ENCODE measurements around the gene CTNND1. TPM values are rescaled to one million over a fixed set of nuclear protein-coding genes. Genes with fewer than 3 reads are reported as not detected.

The CTNND1 gene
- 52.3 to 70.5 TPM (median 61.3 TPM) in 5 replicates for total RNA-seq (2022; extraction: Qiagen RNA extraction)

DNA sequence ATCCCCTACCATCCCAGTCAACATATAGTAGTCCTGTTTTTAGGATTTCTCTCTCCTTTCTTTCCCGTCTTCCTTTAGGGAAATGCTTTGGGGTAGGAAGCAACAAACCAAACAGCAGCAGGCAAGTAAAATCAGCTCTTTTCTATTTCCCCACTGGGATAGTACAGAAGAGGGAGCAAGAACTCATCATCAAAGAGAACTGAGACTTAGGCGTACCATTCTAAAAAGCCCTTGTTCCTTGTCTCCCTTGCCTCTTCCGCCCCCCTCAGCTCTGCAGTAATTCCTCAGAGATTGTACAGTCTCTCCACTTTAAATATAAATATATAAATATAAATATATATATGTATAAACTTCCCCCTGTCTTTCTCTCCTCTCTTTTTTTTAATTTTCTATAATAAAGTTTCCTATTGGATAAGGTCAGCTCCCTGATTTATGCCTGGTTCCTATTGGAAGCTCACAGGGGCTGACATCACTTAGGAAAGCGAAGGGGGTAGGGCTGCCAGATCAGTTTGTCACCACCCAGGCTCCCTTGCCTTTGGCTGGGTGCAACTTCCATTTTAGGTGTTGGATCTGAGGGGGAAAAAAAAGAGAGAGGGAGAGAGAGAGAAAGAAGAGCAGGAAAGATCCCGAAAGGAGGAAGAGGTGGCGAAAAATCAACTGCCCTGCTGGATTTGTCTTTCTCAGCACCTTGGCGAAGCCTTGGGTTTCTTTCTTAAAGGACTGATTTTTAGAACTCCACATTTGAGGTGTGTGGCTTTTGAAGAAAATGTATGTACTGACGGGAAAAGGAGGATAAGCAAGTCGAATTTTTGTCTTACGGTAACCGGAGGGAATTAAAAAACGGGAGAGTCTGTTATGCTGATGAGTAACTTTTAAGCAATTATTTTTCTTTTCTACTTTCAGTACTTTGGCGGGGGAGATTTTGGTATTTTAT lies at the start of gene CTNND1:
CTNND1 (plus strand) TSS at position 502 of the 934 bp plus-strand sequence. CDS start 29,677 bp downstream, outside the sequence.

DNA sequence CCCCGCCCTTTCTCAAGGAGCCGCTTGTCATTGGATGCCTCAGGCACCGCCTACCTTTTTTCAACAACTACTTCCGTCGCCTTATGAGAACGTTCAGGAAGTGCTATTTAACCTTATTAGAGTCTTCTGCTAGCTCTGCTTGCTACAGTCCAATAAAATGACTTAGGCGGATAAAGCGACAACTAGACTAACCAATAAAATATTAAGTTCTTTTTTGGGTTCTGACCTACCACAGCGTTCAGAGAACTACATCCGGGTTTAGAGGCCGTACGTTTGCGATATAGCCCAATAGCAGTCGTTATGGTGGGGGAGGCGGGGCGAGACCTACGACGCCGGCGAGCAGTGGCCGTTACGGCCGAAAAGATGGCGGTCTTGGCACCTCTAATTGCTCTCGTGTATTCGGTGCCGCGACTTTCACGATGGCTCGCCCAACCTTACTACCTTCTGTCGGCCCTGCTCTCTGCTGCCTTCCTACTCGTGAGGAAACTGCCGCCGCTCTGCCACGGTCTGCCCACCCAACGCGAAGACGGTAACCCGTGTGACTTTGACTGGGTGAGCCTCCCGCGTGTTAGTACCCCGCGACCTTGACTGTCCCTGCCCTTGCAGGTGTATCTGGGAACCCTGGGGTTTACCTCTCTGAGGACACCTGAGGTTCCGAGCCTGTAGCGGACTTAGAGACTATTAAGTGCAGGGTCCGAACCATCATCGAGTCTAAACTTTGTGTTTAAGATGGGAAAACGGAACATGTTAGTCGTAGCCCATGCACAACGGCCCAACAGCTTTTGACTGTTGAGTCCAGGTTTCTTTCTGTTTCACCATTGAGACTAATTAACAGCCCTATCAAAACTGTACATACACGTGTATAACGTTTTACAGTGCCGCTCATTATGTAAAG lies 49.1 kb upstream of the CTNND1 start, which contains the start of gene TMX2:
TMX2 (plus strand) TSS at position 338 of the 895 bp plus-strand sequence; CDS start at position 364, 26 bp downstream.

DNA sequence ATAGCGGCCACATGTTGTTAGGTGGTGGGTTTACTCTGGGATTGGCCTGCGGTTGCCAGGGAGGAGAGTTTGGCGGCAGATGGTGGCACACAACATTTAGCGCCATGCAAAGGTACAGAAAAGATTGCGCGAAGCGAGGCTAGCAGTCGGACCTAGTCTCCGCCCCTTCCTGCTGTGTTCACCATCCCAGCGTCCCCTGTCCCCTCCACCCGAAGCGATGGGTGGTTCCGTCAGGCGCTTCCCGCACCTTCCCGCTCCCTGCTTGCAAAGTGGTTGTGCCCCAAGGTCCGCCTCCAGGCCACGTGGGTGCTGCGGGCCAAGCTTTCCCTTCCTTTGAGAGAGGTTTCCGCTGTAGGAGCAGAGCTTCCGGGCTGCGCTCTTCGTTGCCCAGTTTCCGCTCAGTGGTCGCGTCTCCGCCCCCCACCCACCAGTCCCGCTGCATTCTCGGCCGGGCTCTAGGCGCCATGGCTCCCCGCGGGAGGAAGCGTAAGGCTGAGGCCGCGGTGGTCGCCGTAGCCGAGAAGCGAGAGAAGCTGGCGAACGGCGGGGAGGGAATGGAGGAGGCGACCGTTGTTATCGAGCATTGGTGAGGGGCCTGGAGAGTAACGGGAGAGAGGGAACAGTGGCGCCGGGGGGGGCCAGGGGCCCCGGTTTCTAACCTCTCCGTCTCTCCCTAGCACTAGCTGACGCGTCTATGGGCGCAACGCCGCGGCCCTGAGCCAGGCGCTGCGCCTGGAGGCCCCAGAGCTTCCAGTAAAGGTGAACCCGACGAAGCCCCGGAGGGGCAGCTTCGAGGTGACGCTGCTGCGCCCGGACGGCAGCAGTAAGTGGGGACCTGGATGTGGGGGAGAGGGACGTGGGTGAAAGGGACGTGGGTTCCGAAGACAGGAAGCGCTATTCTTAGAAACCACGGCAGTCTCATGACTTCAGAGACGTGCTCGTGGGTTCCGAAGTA lies 20.2 kb upstream of the CTNND1 start, which contains the start of gene SELENOH:
SELENOH (plus strand) TSS at position 360 of the 955 bp plus-strand sequence; CDS start at position 465, 105 bp downstream.

DNA sequence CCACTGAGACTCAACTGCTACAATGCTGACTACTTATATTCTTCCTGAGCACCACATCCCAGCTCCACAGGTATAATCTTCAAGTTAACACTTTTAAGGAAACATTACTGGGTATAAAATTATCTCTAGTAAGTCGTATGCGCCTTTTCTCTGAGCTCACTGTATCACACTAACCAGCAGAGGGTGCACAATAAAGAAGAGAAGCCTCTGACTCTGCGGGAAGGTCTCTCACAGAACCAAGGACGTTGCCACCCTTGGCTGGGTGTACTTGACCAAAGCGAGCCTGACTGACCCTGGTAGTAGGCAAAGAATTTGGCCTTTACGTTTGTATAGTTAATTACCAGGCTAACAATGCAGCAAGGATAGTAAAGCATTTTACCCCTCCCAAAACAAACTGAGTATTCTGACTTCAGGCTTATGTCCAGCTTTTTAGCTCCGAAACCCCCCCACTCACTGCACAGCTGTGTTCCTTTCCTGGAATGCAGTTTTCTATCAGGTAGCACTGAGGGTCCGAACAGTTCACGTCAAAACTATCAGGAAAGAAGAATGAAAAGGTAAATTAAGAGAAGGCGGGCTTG lies 9.8 kb upstream of the CTNND1 start, which contains the start of gene BTBD18:
BTBD18 (minus strand) TSS at position 144 of the 578 bp plus-strand sequence. CDS start 631 bp downstream, outside the sequence.

Other genes starting within 250 kb of the CTNND1 start
- 2.1 to 2.7 TPM (median 2.4 TPM) in 5 replicates for gene SLC43A1, start 246.1 kb upstream of the CTNND1 start, total RNA-seq (2022; extraction: Qiagen RNA extraction)
- 142 to 175 TPM (median 153 TPM) in 5 replicates for gene TIMM10, start 231.0 kb upstream of the CTNND1 start, total RNA-seq (2022; extraction: Qiagen RNA extraction)
- gene SMTNL1, start 224.2 kb upstream of the CTNND1 start, total RNA-seq (2022; extraction: Qiagen RNA extraction): not detected in 5 replicates
- 36.5 to 43.9 TPM (median 43.0 TPM) in 5 replicates for gene UBE2L6, start 194.1 kb upstream of the CTNND1 start, total RNA-seq (2022; extraction: Qiagen RNA extraction)
- gene SERPING1, start 164.1 kb upstream of the CTNND1 start, total RNA-seq (2022; extraction: Qiagen RNA extraction): 0.53 to 1.3 TPM (median 0.88 TPM) in 5 replicates
- gene YPEL4, start 111.9 kb upstream of the CTNND1 start, total RNA-seq (2022; extraction: Qiagen RNA extraction): 0.18 to 0.39 TPM (median 0.28 TPM) in 5 replicates
- gene CLP1, start 104.0 kb upstream of the CTNND1 start, total RNA-seq (2022; extraction: Qiagen RNA extraction): 28.1 to 30.7 TPM (median 28.9 TPM) in 5 replicates
- gene ZDHHC5, start 93.7 kb upstream of the CTNND1 start, total RNA-seq (2022; extraction: Qiagen RNA extraction): 66.8 to 83.2 TPM (median 69.5 TPM) in 5 replicates
- gene MED19, start 49.6 kb upstream of the CTNND1 start, total RNA-seq (2022; extraction: Qiagen RNA extraction): 24.9 to 35.2 TPM (median 29.8 TPM) in 5 replicates
- 142 to 168 TPM (median 155 TPM) in 5 replicates for gene TMX2, start 49.2 kb upstream of the CTNND1 start, total RNA-seq (2022; extraction: Qiagen RNA extraction)
- gene SELENOH, start 20.3 kb upstream of the CTNND1 start, total RNA-seq (2022; extraction: Qiagen RNA extraction): 96.8 to 150 TPM (median 143 TPM) in 5 replicates
- gene BTBD18, start 10.0 kb upstream of the CTNND1 start, total RNA-seq (2022; extraction: Qiagen RNA extraction): not detected in 5 replicates